OCI-LY3 (cell line): ENCODE results near the gene LRPAP1.
A peak's percentile ranks its signal among the peaks of the same experiment; 100 is the strongest.
"Not testable (repeated sequence)": the region's sequence is repeated elsewhere in the genome, so short reads cannot be mapped to it uniquely, and the experiment has no call there.

Experiments used
- H2AFZ ChIP-seq: fragments of 200-600, 300-600 bp; shearing (Covaris generic); 2 replicates; pipeline ENCODE4 v1.6.0; 2014; ENCODE audit warnings: antibody characterized with exemption, low read depth, low read length
- H3K27ac ChIP-seq: fragments of 200-600, 300-600 bp; sonication (generic); 2 replicates; pipeline ENCODE4 v1.5.1; 2014; ENCODE audit warnings: mild to moderate bottlenecking, low read length, moderate library complexity, mixed read lengths
- H3K27me3 ChIP-seq: fragments of 200-600, 300-600 bp; sonication (generic); 2 replicates; pipeline ENCODE4 v1.6.1; 2014; ENCODE audit warnings: low read depth, low read length, mixed read lengths
- H3K36me3 ChIP-seq: fragments of 200-600, 300-600 bp; sonication (generic); replicated peaks from 2 replicates; pipeline ENCODE3; 2014; ENCODE audit warnings: low read depth, low read length, mixed read lengths
- H3K4me1 ChIP-seq: fragments of 300-600, 200-600 bp; sonication (generic); 2 replicates; pipeline ENCODE4 v1.6.1; 2014; ENCODE audit warnings: low read length, mixed read lengths
- H3K4me2 ChIP-seq: fragments of 200-600, 300-600 bp; sonication (generic); 2 replicates; pipeline ENCODE4 v1.6.1; 2014; ENCODE audit warnings: low read length, mixed read lengths
- H3K4me3 ChIP-seq: fragments of 300-600, 200-600 bp; sonication (generic); 2 replicates; pipeline ENCODE4 v1.5.1; 2014; ENCODE audit warnings: antibody characterized with exemption, mild to moderate bottlenecking, low read length, moderate library complexity
- H3K79me2 ChIP-seq: fragments of 300-600, 200-600 bp; shearing (Covaris generic); 2 replicates; pipeline ENCODE4 v1.6.1; 2014; ENCODE audit warnings: mild to moderate bottlenecking, low read length, mixed read lengths
- H3K9ac ChIP-seq: fragments of 300-600, 200-600 bp; shearing (Covaris generic); 2 replicates; pipeline ENCODE4 v1.6.0; 2014; ENCODE audit warnings: mild to moderate bottlenecking, low read length, moderate library complexity
- H3K9me3 ChIP-seq: fragments of 200-600, 300-600 bp; shearing (Covaris generic); 2 replicates; pipeline ENCODE4 v1.6.1; 2014; ENCODE audit warnings: low read length, mixed read lengths; ENCODE audit not compliant: insufficient read depth
- H4K20me1 ChIP-seq: fragments of 200-600, 300-600 bp; sonication (generic); 2 replicates; pipeline ENCODE4 v1.6.1; 2016; ENCODE audit warnings: low read length, mixed read lengths; ENCODE audit not compliant: insufficient read depth
- CTCF ChIP-seq: fragments of 200-600, 300-600 bp; sonication (generic); IDR thresholded peaks from 2 replicates; pipeline ENCODE4 v1.5.1; 2014; ENCODE audit warnings: antibody characterized with exemption, low read length, low read depth
- EZH2phosphoT487 ChIP-seq: fragments of 200-600 bp; shearing (Covaris generic); IDR thresholded peaks from 2 replicates; pipeline ENCODE4 v1.6.1; 2018; ENCODE audit warnings: antibody characterized with exemption, mixed run types, low read depth

LRPAP1 gene

GRCh38 chr4:3543415-3543814 is 11.2 kb upstream of the LRPAP1 start:
- not testable (repeated sequence) for H3K27ac ChIP-seq, H3K9ac ChIP-seq, H3K4me2 ChIP-seq, H3K9me3 ChIP-seq, H4K20me1 ChIP-seq, H3K36me3 ChIP-seq, H3K4me3 ChIP-seq, H3K27me3 ChIP-seq, H2AFZ ChIP-seq, H3K79me2 ChIP-seq, H3K4me1 ChIP-seq

- not testable (repeated sequence) for H4K20me1 ChIP-seq, H3K27me3 ChIP-seq, H3K4me3 ChIP-seq, H3K79me2 ChIP-seq, H3K4me2 ChIP-seq, H3K36me3 ChIP-seq, H2AFZ ChIP-seq, H3K9me3 ChIP-seq, H3K27ac ChIP-seq, H3K9ac ChIP-seq, H3K4me1 ChIP-seq
Observed at GRCh38 chr4:3538906-3539305, 6.7 kb upstream of the LRPAP1 start.

GRCh38 chr4:3535812-3536211 is 3.6 kb upstream of the LRPAP1 start:
- not testable (repeated sequence) for H3K4me2 ChIP-seq, H3K4me3 ChIP-seq, H3K36me3 ChIP-seq, H3K27me3 ChIP-seq, H3K9ac ChIP-seq, H4K20me1 ChIP-seq, H2AFZ ChIP-seq, H3K4me1 ChIP-seq, H3K27ac ChIP-seq, H3K9me3 ChIP-seq
- peaks cover 11% of the 10 kb centered on the region for H3K79me2 ChIP-seq

GRCh38 chr4:3533423-3533820 is 1.2 kb upstream of the LRPAP1 start:
- no peak overlapping the region for H2AFZ ChIP-seq
- H3K79me2 ChIP-seq = peaks cover 33% of the 10 kb centered on the region
- H3K27me3 ChIP-seq = no peaks in the 10 kb centered on the region
- H3K4me2 ChIP-seq = no peak overlapping the region
- H3K4me3 ChIP-seq = no peak overlapping the region
- H3K4me1 ChIP-seq = peaks cover 23% of the 10 kb centered on the region
- H3K9ac ChIP-seq = no peak overlapping the region
- H3K9me3 ChIP-seq = no peaks in the 10 kb centered on the region
- no peak for TF ChIP-seq CTCF
- TF ChIP-seq EZH2phosphoT487 = no peak
- H3K36me3 ChIP-seq = peaks cover 4% of the 10 kb centered on the region
- H4K20me1 ChIP-seq = peaks cover 30% of the 10 kb centered on the region
- H3K27ac ChIP-seq = no peak overlapping the region

GRCh38 chr4:3532751-3533422 is 665 bp upstream of the LRPAP1 start:
- Histone ChIP-seq H3K4me3 (peak overlapping the region; percentile 84), H3K27me3 (no peaks in the 10 kb centered on the region), H3K4me1 (peaks cover 23% of the 10 kb centered on the region), H2AFZ (peak overlapping the region; percentile 49; the same call in 1 of the 2 replicates), H3K9me3 (no peaks in the 10 kb centered on the region), H3K36me3 (peaks cover 5% of the 10 kb centered on the region), H3K79me2 (peaks cover 38% of the 10 kb centered on the region), H3K4me2 (peak overlapping the region; percentile 49), H4K20me1 (peaks cover 35% of the 10 kb centered on the region), H3K9ac (no peak overlapping the region), H3K27ac (no peak overlapping the region)
- TF ChIP-seq EZH2phosphoT487 (no peak), CTCF (no peak)
